Muscle of leg (tissue), 11 donors: ENCODE measurements around the gene CMTM3. TPM values are rescaled to one million over a fixed set of nuclear protein-coding genes. Genes with fewer than 3 reads are reported as not detected.
"Not testable (repeated sequence)": the region's sequence is repeated elsewhere in the genome, so short reads cannot be mapped to it uniquely, and the experiment has no call there.

Experiments used
- DNase-seq: peaks from one replicate; pipeline ENCODE4 v3.0.0; 2013
- H3K27ac ChIP-seq: one replicate; pipeline ENCODE4 v1.5.1; 2013; ENCODE audit warnings: mild to moderate bottlenecking, low read length, control low read depth
- H3K27me3 ChIP-seq: one replicate; pipeline ENCODE4 v1.6.1; 2013; ENCODE audit warnings: low read length; ENCODE audit not compliant: control insufficient read depth, insufficient read depth
- H3K36me3 ChIP-seq: one replicate; pipeline ENCODE4 v1.6.1; 2013; ENCODE audit warnings: low read length; ENCODE audit not compliant: control insufficient read depth, insufficient read depth
- H3K4me1 ChIP-seq: one replicate; pipeline ENCODE4 v1.6.1; 2013; ENCODE audit warnings: low read length; ENCODE audit not compliant: control insufficient read depth, insufficient read depth
- H3K4me3 ChIP-seq: one replicate; pipeline ENCODE4 v1.5.1; 2013; ENCODE audit warnings: low read length, control low read depth
- H3K9me3 ChIP-seq: replicated peaks from 2 replicates; pipeline ENCODE4 v1.6.1; 2013; ENCODE audit warnings: low read depth, low read length; ENCODE audit not compliant: control insufficient read depth
- WGBS: methylation state at CpG from one replicate; pipeline ENCODE4 v1.1.5; 2013; ENCODE audit warnings: missing lambda C conversion rate; ENCODE audit not compliant: insufficient coverage; 5-methylcytosine and 5-hydroxymethylcytosine counted together
- polyA plus RNA-seq, 8 donors: library from polyadenylated mRNA; unstranded; fragments of 120-200 nt; gene quantifications; one replicate each; pipeline versions ENCODE4 v1.2.1 to v1.2.3, GENCODE V29; 2013; ENCODE audit warnings: inconsistent platforms in 1 of 8, low replicate concordance in 1 of 8; ENCODE audit not compliant: insufficient read length in 8 of 8, insufficient read depth in 1 of 8
- total RNA-seq: library from RNA; stranded (reverse); fragments of 120-200 nt; gene quantifications from one replicate; pipeline ENCODE4 v1.2.4, GENCODE V29; 2013

Gene CMTM3
- total and polyA plus RNA-seq, 9 donors, result 19.0 to 82.7 (median 68.0) TPM

DNA sequence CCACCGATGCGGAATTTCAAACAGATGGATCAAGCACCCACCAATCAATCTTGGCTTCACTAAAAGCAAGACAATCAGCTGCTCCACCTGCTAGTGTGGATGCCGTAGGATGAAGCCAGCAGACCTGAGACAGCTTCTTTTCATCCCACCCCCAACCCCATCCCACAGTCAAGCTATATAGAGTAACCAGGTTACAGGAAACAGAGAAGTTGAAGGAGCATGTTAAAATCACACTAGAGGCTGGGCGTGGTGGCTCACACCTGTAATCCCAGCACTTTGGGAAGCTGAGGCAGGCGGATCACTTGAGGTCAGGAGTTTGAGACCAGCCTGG lies 54.3 kb downstream of the CMTM3 start:
- Histone ChIP-seq H3K4me3 (no peak overlapping the region), H3K36me3 (no peaks in the 10 kb centered on the region), H3K4me1 (peaks cover 4% of the 10 kb centered on the region), H3K27me3 (no peaks in the 10 kb centered on the region), H3K9me3 (no peaks in the 10 kb centered on the region), H3K27ac (no peak overlapping the region)
- 94% methylated on average over 2 of the region's 5 CpGs for WGBS
- no peak for DNase-seq

DNA sequence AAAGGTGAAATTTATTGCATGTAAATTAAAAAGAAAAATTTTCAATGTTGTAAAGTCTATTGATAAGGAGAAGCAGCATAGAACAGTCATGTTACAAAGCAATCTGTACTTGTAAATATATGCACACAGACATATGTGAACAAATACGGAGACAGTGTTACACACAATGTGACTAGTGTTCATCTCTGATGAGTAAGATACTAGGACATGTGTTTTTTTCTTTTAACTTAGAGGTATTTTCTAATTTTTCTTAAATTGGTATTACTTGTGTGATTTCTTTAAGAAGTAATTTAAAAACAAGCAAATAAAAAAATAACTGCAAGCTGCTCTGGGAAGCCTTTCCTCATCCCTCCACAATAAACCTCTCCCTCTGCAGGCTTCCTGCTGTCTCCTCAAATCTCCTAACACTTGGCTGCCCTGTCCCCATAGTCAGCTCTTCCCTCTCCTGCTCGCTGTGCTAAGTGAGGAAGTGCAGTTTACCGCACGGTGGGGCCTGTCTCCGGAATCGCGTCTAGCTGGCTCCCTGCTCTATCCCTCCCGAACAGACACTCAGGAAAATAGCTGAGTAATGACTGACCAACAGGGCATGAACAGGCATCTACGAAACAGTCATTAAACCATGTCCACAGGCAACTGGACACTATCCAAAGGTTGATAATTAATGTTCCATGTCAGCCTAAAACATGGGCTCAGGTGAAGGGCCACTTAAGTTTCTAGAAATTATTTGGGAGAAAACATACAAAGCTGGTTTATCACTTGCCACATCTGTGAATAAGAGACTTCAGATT lies 56.1 kb downstream of the CMTM3 start:
- 7% methylated on average over 5 of the region's 9 CpGs for WGBS
- no peaks in the 10 kb centered on the region for H3K27me3 ChIP-seq
- H3K36me3 ChIP-seq, result no peaks in the 10 kb centered on the region
- H3K9me3 ChIP-seq, result no peaks in the 10 kb centered on the region
- no peak overlapping the region for H3K4me3 ChIP-seq
- DNase-seq, result peak; percentile 93
- peak overlapping the region; percentile 55 for H3K27ac ChIP-seq
- peaks cover 4% of the 10 kb centered on the region for H3K4me1 ChIP-seq

DNA sequence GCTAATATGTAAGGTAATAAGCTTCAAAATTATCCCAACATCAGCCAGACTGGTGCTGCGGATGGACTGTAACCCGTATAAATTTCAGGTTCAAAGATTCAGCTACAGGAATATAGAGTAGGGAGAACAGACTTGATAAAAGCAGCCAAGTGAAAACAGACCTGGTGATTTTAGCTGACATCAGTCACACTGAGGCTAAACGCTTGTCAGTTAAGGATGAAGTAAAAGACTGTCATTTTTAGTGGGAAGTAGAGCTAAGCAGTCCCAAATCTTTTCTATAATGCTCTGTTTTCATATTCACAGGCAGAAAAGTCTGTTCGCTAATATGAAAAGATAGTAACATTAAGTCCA lies 56.7 kb downstream of the CMTM3 start:
- WGBS, result no CpG with 5 or more reads among the region's 4 CpGs
- DNase-seq, result no peak

DNA sequence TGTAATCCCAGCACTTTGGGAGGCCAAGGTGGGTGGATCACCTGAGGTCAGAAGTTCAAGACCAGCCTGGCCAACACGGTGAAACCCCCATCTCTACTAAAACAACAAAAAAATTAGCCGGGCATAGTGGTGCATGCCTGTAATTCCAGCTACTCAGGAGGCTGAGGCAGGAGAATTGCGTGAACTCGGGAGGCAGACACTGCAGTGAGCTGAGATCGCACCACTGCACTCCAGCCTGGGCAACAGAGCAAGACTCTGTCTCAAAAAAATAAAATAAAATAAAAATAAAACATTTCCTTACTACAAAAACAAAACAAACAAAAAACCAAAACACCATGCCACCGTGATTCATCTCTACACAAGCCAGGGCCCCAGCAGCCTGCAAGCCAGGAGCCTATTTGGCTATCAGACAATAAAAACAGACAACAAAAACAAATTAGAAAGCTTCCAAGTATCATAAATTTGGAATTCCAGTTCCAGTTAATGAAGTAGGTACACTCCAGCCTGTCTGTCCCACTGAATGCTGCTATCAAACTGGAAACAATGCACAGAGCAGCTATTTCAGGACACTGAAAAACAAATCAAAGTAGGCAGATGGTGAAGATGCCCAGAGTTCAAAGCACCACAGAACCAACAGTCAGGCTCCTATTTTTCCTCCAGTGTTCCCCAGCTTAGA lies 57.3 kb downstream of the CMTM3 start:
- not testable (repeated sequence) for H3K36me3 ChIP-seq, H3K27ac ChIP-seq, H3K4me1 ChIP-seq, H3K4me3 ChIP-seq, H3K9me3 ChIP-seq, H3K27me3 ChIP-seq, DNase-seq
- WGBS, result 55% methylated on average over 4 of the region's 6 CpGs

More for the DNA sequence above, 56.7 kb downstream of the CMTM3 start:
- no peaks in the 10 kb centered on the region for H3K36me3 ChIP-seq
- H3K27ac ChIP-seq, result peak overlapping the region; percentile 18
- H3K9me3 ChIP-seq, result no peaks in the 10 kb centered on the region
- H3K4me3 ChIP-seq, result no peak overlapping the region
- no peaks in the 10 kb centered on the region for H3K27me3 ChIP-seq
- H3K4me1 ChIP-seq, result peaks cover 4% of the 10 kb centered on the region

DNA sequence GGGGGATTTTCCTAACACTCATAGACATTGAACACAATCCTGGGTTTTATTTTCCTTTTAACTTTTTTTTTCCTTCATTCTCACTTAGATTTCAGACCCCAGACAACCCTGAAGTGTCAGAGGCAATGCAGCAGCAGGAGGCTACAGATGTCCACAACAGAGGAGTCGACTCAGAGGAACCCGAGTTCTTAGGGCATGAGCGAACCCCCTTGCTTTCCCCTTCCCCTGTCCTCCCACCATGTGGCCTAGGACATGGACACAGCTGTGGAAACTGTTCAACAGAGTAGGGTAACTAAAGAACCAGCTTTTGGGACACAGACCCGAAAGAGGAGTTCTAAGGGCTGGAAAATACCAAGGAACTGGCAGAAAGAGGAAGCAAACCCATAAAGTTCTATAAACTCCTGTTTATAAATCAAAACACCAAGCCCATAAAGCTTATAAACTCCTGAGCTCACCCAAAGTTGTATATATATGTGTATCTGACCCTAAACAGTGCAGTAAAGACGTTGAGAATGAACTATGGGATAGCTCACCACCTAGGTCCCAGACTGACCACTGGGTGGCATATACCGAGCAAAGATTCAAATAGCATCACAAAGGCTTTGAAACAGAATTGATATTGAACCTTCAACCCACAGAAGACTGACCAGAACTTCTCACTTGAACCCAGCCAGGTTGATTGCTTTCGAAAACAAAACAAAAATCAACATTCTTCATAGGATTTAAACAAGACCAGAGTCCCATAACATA lies 58.1 kb downstream of the CMTM3 start:
- Histone ChIP-seq H3K36me3 (no peaks in the 10 kb centered on the region), H3K9me3 (no peaks in the 10 kb centered on the region), H3K27me3 (no peaks in the 10 kb centered on the region), H3K4me1 (peaks cover 4% of the 10 kb centered on the region), H3K4me3 (no peak overlapping the region), H3K27ac (no peak overlapping the region)
- DNase-seq, result peak; percentile 37
- 80% methylated on average over 5 of the region's 7 CpGs for WGBS

Other genes with a start within 250 kb of the CMTM3 start
- 50.9 TPM for gene CDH5, start 238.0 kb upstream of the CMTM3 start, total RNA-seq
- 100 to 1,000 TPM in 1 of 8 donors, 10 to 100 TPM in 7; 75.6 to 100 (median 89.9) TPM for gene CDH5, start 238.0 kb upstream of the CMTM3 start, polyA plus RNA-seq
- gene BEAN1, start 177.4 kb upstream of the CMTM3 start, total RNA-seq, result 0.40 TPM
- 1 to 10 TPM in 2 of 8 donors, under 1 TPM in 6; 0.71 to 2.1 (median 0.87) TPM for gene BEAN1, start 177.4 kb upstream of the CMTM3 start, polyA plus RNA-seq
- 18.8 TPM for gene TK2, start 54.6 kb upstream of the CMTM3 start, total RNA-seq
- 10 to 100 TPM; 13.6 to 17.0 (median 15.0) TPM for gene TK2, start 54.6 kb upstream of the CMTM3 start, polyA plus RNA-seq
- gene CKLF, start 52.1 kb upstream of the CMTM3 start, total RNA-seq, result 46.6 TPM
- gene CKLF, start 52.1 kb upstream of the CMTM3 start, polyA plus RNA-seq, result 10 to 100 TPM; 21.9 to 42.5 (median 29.6) TPM
- 6.6 TPM for gene CMTM1, start 38.3 kb upstream of the CMTM3 start, total RNA-seq
- gene CMTM1, start 38.3 kb upstream of the CMTM3 start, polyA plus RNA-seq, result 1 to 10 TPM; 4.2 to 9.7 (median 6.6) TPM
- gene CMTM2, start 25.2 kb upstream of the CMTM3 start, total RNA-seq, result 0.35 TPM
- under 1 TPM; 0.25 to 0.68 (median 0.47) TPM for gene CMTM2, start 25.2 kb upstream of the CMTM3 start, polyA plus RNA-seq
- gene CMTM4, start 92.0 kb downstream of the CMTM3 start, total RNA-seq, result 8.1 TPM
- 10 to 100 TPM in 5 of 8 donors, 1 to 10 TPM in 3; 7.5 to 15.5 (median 10.5) TPM for gene CMTM4, start 92.0 kb downstream of the CMTM3 start, polyA plus RNA-seq
- 76.3 TPM for gene DYNC1LI2, start 146.9 kb downstream of the CMTM3 start, total RNA-seq
- 100 to 1,000 TPM in 1 of 8 donors, 10 to 100 TPM in 7; 61.0 to 102 (median 78.8) TPM for gene DYNC1LI2, start 146.9 kb downstream of the CMTM3 start, polyA plus RNA-seq
- gene TERB1, start 196.9 kb downstream of the CMTM3 start, total RNA-seq, result not detected
- under 1 TPM in 3 of 8 donors, not detected in 5; 0.10 to 0.21 (median 0.11) TPM for gene TERB1, start 196.9 kb downstream of the CMTM3 start, polyA plus RNA-seq
- 41.8 TPM for gene NAE1, start 226.3 kb downstream of the CMTM3 start, total RNA-seq
- 10 to 100 TPM; 32.8 to 47.3 (median 40.1) TPM for gene NAE1, start 226.3 kb downstream of the CMTM3 start, polyA plus RNA-seq
- gene CA7, start 239.7 kb downstream of the CMTM3 start, total RNA-seq, result not detected
- under 1 TPM in 1 of 8 donors, not detected in 7; 0.12 TPM for gene CA7, start 239.7 kb downstream of the CMTM3 start, polyA plus RNA-seq